IPS-18a (cell line): Measurements from ENCODE around the gene NMNAT2.

Experiments
- H3K27ac ChIP-seq: one replicate; pipeline ENCODE4 v1.5.1; 2013; ENCODE audit warnings: low read length
- H3K27me3 ChIP-seq: one replicate; pipeline ENCODE4 v1.6.1; 2013; ENCODE audit warnings: mild to moderate bottlenecking, low read length; ENCODE audit not compliant: control insufficient read depth, insufficient read depth
- H3K36me3 ChIP-seq: one replicate; pipeline ENCODE4 v1.6.1; 2013; ENCODE audit warnings: low read depth, low read length; ENCODE audit not compliant: control insufficient read depth
- H3K4me1 ChIP-seq: one replicate; pipeline ENCODE4 v1.6.1; 2013; ENCODE audit warnings: low read depth, low read length; ENCODE audit not compliant: control insufficient read depth
- H3K4me3 ChIP-seq: one replicate; pipeline ENCODE4 v1.5.1; 2013; ENCODE audit warnings: low read length
- H3K9ac ChIP-seq: one replicate; pipeline ENCODE4 v1.6.1; 2013; ENCODE audit warnings: mild to moderate bottlenecking, low read length, moderate library complexity
- H3K9me3 ChIP-seq: one replicate; pipeline ENCODE4 v1.6.1; 2013; ENCODE audit warnings: low read depth, low read length; ENCODE audit not compliant: control insufficient read depth

Gene NMNAT2

DNA sequence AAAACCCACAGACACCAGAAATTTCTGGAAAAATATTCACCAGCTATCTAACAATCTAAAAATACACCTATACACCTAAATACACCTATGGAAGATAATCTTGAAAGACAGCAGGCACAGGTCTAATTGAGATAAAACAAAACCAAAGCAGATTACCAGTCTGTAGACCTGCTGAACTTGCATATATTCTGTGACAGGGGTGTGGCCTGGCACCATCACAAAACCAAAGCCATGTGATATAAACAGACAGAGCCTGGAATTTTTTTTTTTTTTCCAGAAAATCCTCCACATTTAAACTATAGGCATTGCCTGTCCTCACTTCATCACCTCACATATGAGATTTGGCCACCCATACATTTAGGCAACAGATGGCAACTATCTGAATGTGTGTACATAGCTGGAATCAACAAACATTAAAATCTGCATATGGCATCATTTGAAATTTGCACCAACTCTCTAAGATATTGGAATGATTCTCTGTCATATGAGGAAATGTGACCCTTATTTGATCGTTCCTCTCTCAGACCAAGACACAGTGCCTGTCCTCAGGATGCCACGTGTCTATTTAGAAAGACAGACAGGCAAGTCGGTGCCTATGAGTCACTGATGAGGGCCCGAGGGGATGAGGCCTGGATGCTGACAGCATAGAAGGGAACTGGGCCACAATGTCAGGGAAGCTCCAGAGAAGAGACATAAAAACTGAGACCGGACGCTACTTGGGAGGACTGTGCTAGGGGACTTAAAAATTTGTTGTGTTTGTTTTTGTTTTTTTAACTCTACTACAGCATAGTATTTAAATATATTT lies 32.6 kb downstream of the NMNAT2 start:
- no peaks in the 10 kb centered on the region for H3K4me1 ChIP-seq
- no peak overlapping the region for H3K9ac ChIP-seq
- H3K27ac ChIP-seq: no peak overlapping the region
- H3K9me3 ChIP-seq: no peaks in the 10 kb centered on the region
- no peaks in the 10 kb centered on the region for H3K27me3 ChIP-seq
- no peaks in the 10 kb centered on the region for H3K36me3 ChIP-seq
- H3K4me3 ChIP-seq: no peak overlapping the region

DNA sequence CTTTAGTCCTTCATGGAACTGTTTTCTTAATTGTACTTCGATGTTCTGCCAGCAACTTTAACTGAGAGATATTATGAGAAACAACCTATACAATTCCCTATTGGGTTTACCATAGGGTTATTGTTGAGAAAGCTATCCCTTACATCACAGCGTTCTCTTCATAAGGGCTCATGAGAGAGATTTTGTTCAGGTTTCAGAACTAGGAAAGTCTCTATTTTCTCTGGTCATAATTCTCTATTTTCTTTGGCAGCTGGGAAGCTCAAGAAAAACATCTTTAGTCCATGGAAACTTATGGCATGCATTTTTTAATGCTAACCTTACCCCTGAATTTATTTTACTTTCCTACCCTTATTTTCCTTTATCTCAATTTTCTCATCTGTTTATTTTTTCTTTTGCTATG lies 38.2 kb downstream of the NMNAT2 start:
- no peak overlapping the region for H3K9ac ChIP-seq
- H3K9me3 ChIP-seq: no peaks in the 10 kb centered on the region
- no peak overlapping the region for H3K4me3 ChIP-seq
- H3K4me1 ChIP-seq: no peaks in the 10 kb centered on the region
- no peak overlapping the region for H3K27ac ChIP-seq
- no peaks in the 10 kb centered on the region for H3K36me3 ChIP-seq
- no peaks in the 10 kb centered on the region for H3K27me3 ChIP-seq

DNA sequence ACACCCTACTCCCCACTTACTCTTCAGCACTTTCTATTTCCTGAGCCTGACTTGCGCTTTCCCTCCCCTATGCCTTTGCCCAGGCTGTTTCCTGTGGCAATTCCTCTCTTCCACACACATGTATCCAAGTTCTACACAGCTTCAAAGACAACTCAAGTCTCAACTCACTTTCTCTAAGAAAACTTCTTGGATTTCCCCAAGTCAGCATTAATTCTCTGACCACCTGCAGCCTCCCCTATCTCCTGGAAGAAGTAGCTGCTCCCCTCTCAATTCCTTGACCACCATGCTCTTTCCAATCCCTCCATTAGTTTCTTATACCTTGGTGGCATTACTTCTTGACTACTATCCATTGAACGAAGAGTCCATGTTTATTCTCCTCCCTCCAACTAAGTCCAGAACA lies 42.8 kb downstream of the NMNAT2 start:
- Histone ChIP-seq H3K27ac (no peak overlapping the region), H3K4me1 (no peaks in the 10 kb centered on the region), H3K36me3 (no peaks in the 10 kb centered on the region), H3K4me3 (no peak overlapping the region), H3K9me3 (no peaks in the 10 kb centered on the region), H3K27me3 (no peaks in the 10 kb centered on the region), H3K9ac (no peak overlapping the region)

DNA sequence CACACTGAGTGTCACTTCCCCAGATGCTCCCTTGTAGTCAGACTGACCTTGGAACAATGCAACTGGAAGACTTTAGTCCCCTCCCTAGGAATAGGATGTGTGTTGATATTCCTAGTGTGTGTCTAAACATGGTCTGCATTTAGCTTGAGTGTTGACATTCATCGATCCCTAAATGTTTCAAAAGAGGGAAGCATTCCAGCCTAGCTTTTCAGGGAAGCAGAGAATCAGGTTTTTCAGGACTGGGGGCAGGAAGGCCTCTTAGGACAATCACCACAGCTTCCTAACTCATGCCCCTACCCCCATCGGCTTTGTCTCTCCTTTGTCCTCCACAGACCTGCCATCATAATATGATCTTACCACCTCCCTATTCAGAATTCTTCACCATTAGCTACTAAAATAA lies 43.4 kb downstream of the NMNAT2 start:
- no peak overlapping the region for H3K9ac ChIP-seq
- no peak overlapping the region for H3K27ac ChIP-seq
- H3K4me1 ChIP-seq: no peaks in the 10 kb centered on the region
- no peaks in the 10 kb centered on the region for H3K27me3 ChIP-seq
- H3K9me3 ChIP-seq: no peaks in the 10 kb centered on the region
- H3K36me3 ChIP-seq: no peaks in the 10 kb centered on the region
- no peak overlapping the region for H3K4me3 ChIP-seq

DNA sequence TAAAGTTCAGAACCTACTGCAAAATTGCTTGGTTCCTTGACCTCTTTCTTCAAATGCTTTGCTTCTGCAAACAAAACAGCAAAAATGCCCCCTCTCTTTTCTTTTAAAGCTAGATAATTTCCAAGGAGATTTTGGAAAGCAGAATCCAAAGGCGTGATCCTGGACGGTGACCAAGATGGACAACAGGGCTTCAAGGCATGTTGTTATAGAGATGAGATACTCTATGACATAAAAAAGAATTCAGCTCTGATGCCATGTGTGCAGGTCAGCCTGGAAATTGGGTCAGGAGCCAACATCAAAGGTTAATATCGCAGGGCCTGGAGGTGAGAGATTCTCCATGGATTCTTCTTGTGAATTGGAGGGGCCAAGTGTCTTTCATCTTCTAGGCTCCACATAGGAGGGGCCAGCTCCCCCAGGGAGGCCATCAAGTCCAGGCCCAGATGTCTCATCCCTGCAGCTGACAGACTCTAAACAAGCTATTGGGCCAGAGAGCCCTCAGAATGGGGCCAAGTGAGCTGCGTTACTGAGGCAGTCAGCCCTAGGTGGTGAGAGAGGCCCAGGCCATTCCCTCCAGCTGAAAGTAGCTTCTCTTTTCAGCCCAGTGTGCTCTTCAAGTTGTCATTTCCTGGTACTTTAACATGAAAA lies 45.5 kb downstream of the NMNAT2 start:
- Histone ChIP-seq H3K4me3 (no peak overlapping the region), H3K4me1 (no peaks in the 10 kb centered on the region), H3K9ac (no peak overlapping the region), H3K27ac (no peak overlapping the region), H3K9me3 (no peaks in the 10 kb centered on the region), H3K27me3 (no peaks in the 10 kb centered on the region), H3K36me3 (no peaks in the 10 kb centered on the region)

DNA sequence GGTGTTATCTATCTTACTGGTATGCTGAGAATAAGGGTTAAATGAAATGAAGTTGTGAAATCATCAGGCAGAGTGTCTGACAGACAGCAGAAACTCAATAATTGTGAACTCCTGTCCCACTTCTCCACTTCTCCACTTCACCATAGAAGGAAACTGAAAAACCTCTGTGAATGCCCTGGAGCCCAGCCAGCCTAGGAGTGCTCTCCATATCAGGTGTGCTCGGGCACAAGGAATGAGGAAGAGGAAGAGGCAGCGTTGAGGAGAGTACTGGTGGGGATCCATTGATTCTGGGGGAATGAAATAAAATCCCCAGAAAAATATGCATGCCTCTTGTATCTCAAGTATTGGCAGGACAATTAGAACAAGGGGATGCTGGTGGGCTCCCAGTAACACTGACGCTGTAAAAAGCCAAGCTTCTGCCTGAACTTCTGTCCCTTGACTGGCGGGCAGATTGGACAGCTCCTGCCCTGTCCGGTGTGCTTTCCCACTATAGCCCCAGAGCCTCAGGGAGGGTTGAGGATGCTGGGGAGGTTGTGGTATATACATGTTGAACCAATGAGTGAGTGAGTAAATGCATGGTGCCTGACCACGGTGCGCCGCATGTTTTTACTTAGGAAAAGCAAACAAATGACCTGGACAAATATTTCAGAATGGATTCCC lies 47.7 kb downstream of the NMNAT2 start:
- Histone ChIP-seq H3K9ac (no peak overlapping the region), H3K27ac (no peak overlapping the region), H3K4me1 (no peaks in the 10 kb centered on the region), H3K4me3 (no peak overlapping the region), H3K27me3 (no peaks in the 10 kb centered on the region), H3K36me3 (no peaks in the 10 kb centered on the region), H3K9me3 (no peaks in the 10 kb centered on the region)

DNA sequence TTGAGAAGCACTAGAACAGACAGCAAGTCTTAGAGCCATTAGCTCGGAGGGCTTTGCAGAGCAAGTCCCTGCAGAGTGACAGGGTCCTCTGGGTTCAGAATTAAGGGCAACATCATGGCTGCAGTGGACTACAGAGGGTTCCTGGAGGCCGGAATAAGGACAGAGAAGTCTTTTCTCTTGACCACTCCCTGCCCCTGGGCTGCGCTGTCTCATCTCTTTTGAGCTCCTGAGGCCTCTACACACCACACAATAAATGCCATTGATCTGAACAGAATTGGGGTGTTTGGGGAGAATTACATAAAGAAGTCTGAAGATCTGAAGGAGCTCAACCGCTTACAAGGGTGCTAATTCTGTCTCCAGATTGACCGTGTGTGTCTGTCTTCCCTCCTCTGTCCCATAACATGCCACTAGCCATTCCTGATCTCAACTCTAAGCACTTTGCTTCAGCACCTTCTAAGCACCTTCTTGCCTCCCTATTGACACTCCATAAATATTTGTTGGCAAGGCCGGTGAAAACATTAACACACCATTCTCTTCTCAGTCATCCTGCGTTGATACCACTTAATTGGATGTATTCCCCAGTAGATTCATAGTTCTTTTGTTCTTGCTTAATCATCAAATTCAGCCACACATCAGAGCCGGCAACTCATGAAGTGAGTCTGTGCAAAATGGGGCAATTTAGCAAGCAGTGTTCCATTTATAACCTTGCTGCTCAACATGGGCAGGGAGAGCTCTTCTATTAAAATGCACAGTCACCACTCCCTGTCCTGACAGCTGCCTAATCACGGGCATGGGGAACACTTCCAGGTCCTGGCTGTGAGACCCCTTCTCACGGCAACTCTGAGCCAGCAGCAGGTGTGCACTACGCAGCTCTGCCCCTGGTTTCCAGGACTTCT lies 49.7 kb downstream of the NMNAT2 start:
- Histone ChIP-seq H3K36me3 (no peaks in the 10 kb centered on the region), H3K4me3 (no peak overlapping the region), H3K4me1 (no peaks in the 10 kb centered on the region), H3K27ac (no peak overlapping the region), H3K9me3 (no peaks in the 10 kb centered on the region), H3K27me3 (no peaks in the 10 kb centered on the region), H3K9ac (no peak overlapping the region)

DNA sequence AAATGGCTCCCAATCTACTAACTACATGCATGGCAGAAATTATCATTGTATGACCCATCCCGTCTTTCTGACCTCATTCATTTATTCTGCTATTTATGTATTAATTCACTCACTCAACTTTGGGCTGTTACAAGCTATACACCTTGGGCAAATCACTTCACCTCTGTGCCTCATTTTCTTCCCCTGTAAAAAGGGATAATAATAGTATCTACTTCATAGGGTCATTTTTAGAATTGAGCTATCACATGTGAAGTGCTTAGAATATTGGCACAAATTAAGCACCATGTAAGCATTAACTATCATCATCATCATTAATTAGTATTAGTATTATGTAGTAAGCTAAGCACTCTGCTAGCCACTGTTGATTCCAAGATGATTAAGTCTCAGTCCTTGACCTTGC lies 52.1 kb downstream of the NMNAT2 start:
- Histone ChIP-seq H3K27ac (no peak overlapping the region), H3K9ac (no peak overlapping the region), H3K4me1 (no peaks in the 10 kb centered on the region), H3K27me3 (no peaks in the 10 kb centered on the region), H3K36me3 (no peaks in the 10 kb centered on the region), H3K4me3 (no peak overlapping the region), H3K9me3 (no peaks in the 10 kb centered on the region)

DNA sequence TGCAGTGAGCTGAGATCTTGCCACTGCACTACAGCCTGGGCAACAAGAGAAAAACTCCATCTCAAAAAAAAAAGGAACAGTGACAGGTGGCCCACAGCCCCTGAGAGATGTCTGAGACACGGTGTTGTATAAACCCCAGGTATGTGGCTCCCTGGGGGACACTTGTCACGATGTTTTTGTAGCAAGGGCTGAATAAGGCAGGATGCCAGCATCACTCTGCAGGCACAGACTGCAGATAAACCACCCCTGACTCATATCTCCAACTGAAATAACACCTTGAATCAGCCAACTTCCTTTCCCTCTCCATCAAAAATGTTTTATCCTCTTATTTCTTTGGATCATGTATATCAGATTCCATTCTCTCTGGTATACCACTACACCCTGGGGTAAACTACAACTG lies 52.5 kb downstream of the NMNAT2 start:
- Histone ChIP-seq H3K9me3 (no peaks in the 10 kb centered on the region), H3K4me1 (no peaks in the 10 kb centered on the region), H3K36me3 (no peaks in the 10 kb centered on the region), H3K9ac (no peak overlapping the region), H3K4me3 (no peak overlapping the region), H3K27me3 (no peaks in the 10 kb centered on the region), H3K27ac (no peak overlapping the region)

DNA sequence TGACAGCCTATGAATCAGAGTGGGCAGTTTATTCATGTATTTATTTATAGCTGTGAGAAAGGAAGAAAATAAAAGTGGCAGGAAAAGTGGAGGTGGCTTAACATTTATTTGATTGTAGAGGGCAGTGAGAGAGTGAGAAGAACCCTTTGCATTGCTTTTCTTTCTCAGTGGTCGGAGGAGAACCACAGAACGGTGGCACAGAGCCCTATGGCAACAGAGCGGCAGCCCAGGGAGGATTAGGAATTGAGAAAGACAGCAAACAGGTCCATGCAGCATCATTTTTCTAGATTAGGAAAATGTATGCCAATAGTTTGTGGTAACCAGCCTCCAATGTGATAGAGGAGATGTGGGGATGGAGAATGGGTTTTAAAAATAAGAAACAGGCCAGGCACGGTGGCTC lies 53.1 kb downstream of the NMNAT2 start:
- H3K4me3 ChIP-seq: no peak overlapping the region
- no peaks in the 10 kb centered on the region for H3K36me3 ChIP-seq
- no peaks in the 10 kb centered on the region for H3K9me3 ChIP-seq
- H3K9ac ChIP-seq: no peak overlapping the region
- H3K27ac ChIP-seq: no peak overlapping the region
- no peaks in the 10 kb centered on the region for H3K27me3 ChIP-seq
- no peaks in the 10 kb centered on the region for H3K4me1 ChIP-seq

DNA sequence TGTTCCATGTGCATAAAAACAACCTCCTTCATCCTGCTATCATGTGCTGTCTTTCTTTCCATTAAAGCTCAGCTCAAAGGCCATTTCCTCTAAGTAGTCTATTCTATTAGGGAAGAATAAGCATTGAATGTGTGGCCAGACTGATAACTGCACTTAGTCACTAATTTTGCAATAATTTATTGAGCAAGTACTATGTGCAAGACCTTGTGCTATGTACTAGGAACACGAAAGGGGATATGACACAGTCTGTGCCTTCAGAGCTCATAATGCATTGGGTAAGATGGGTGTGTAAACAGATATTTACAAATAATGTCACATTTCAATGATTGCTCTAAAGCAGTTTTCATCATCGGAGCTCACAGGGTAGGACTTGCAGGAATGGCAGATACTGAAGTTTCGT lies 54.2 kb downstream of the NMNAT2 start:
- H3K36me3 ChIP-seq: no peaks in the 10 kb centered on the region
- no peaks in the 10 kb centered on the region for H3K4me1 ChIP-seq
- no peak overlapping the region for H3K27ac ChIP-seq
- H3K9ac ChIP-seq: no peak overlapping the region
- H3K4me3 ChIP-seq: no peak overlapping the region
- H3K9me3 ChIP-seq: no peaks in the 10 kb centered on the region
- no peaks in the 10 kb centered on the region for H3K27me3 ChIP-seq
